SK-N-SH (cell line): ENCODE data around the gene SUV39H2. TPM values are rescaled to one million over a fixed set of nuclear protein-coding genes. Genes with fewer than 3 reads are reported as not detected.

Source experiments
- CTCF ChIA-PET: fragments of 300-600, 350-600 bp; formaldehyde crosslinking; extraction: SDS; loops from one replicate; lab custom pipeline; 2021; lab: Yijun Ruan, JAX
- POLR2A ChIA-PET: fragments of 350-600 bp; sonication (Branson Sonifier 250); formaldehyde crosslinking; extraction: SDS; loops from one replicate; lab custom pipeline; 2020; ENCODE audit warnings: antibody characterized with exemption, inconsistent platforms; lab: Yijun Ruan, JAX
- DNase-seq: peaks from one replicate; pipeline ENCODE4 v3.0.0; 2012
- H2AFZ ChIP-seq: fragments of 200-600 bp; sonication (generic); 2 replicates; pipeline ENCODE4 v1.8.1; 2016; ENCODE audit warnings: antibody characterized with exemption, mild to moderate bottlenecking, low read depth
- H3F3A ChIP-seq: fragments of 200-600 bp; sonication (generic); replicated peaks from 2 replicates; pipeline ENCODE3; 2016; ENCODE audit warnings: antibody characterized with exemption, mild to moderate bottlenecking; ENCODE audit not compliant: insufficient read depth
- H3K27ac ChIP-seq, 2 experiments: fragments of 200-500 bp in 1 of 2; fragments of 200-600 bp in 1 of 2; sonication (Bioruptor generic) in 1 of 2; sonication (generic), shearing (Covaris generic) in 1 of 2; 2 replicates each; pipeline versions ENCODE4 v1.5.1 to v1.6.1; 2014 to 2016; ENCODE audit warnings: low read depth in 2 of 2, inconsistent platforms in 1 of 2, low read length in 1 of 2, mild to moderate bottlenecking in 1 of 2, mixed read lengths in 1 of 2
- H3K27me3 ChIP-seq: fragments of 200-600 bp; sonication (generic), shearing (Covaris generic); 2 replicates; pipeline ENCODE4 v1.6.1; 2016; ENCODE audit warnings: mixed run types; ENCODE audit not compliant: insufficient read depth
- H3K36me3 ChIP-seq, 2 experiments: fragments of 200-500 bp in 1 of 2; fragments of 200-600 bp in 1 of 2; sonication (Bioruptor generic) in 1 of 2; sonication (generic) in 1 of 2; replicated peaks in 1 of 2; 2 replicates each; pipeline versions ENCODE3 to v1.5.1; 2014 to 2016; ENCODE audit warnings: low read length in 1 of 2, mild to moderate bottlenecking in 1 of 2; ENCODE audit not compliant: insufficient read depth in 2 of 2, control insufficient read depth in 1 of 2
- H3K4me1 ChIP-seq, 2 experiments: fragments of 200-500 bp in 1 of 2; fragments of 200-600 bp in 1 of 2; sonication (Bioruptor generic) in 1 of 2; sonication (generic), shearing (Covaris generic) in 1 of 2; 2 replicates each; pipeline versions ENCODE4 v1.5.1 to v1.6.1; 2014 to 2016; ENCODE audit warnings: low read depth in 1 of 2, low read length in 1 of 2, mixed run types in 1 of 2; ENCODE audit not compliant: insufficient read depth in 2 of 2, control insufficient read depth in 1 of 2
- H3K4me2 ChIP-seq: fragments of 200-600 bp; sonication (generic), shearing (Covaris generic); 2 replicates; pipeline ENCODE4 v1.6.1; 2017; ENCODE audit warnings: mixed run types
- H3K4me3 ChIP-seq, 2 experiments: fragments of 200-500 bp in 1 of 2; fragments of 200-600 bp in 1 of 2; sonication (Bioruptor generic) in 1 of 2; sonication (generic), shearing (Covaris generic) in 1 of 2; 2 replicates each; pipeline versions ENCODE4 v1.5.1 to v1.8.1; 2014 to 2016; ENCODE audit warnings: low read depth in 2 of 2, inconsistent platforms in 1 of 2, low read length in 1 of 2, mild to moderate bottlenecking in 1 of 2, mixed read lengths in 1 of 2, moderate library complexity in 1 of 2
- H3K79me2 ChIP-seq: fragments of 200-600 bp; sonication (generic); 2 replicates; pipeline ENCODE4 v1.8.1; 2017; ENCODE audit warnings: mild to moderate bottlenecking; ENCODE audit not compliant: insufficient read depth
- H3K9ac ChIP-seq: fragments of 200-600 bp; sonication (generic); 2 replicates; pipeline ENCODE4 v1.6.1; 2017; ENCODE audit warnings: mixed run types
- H3K9me2 ChIP-seq: fragments of 200-600 bp; sonication (generic); 2 replicates; pipeline ENCODE4 v1.6.1; 2017; ENCODE audit warnings: mixed run types
- H3K9me3 ChIP-seq: fragments of 200-600 bp; sonication (generic); 2 replicates; pipeline ENCODE4 v1.6.1; 2017; ENCODE audit warnings: mixed run types, mild to moderate bottlenecking, moderate library complexity
- H4K20me1 ChIP-seq: fragments of 200-600 bp; sonication (generic); 2 replicates; pipeline ENCODE4 v1.6.1; 2017; ENCODE audit warnings: mild to moderate bottlenecking, mixed run types; ENCODE audit not compliant: insufficient read depth
- GATA2 ChIP-seq: sonication (generic); formaldehyde crosslinking; IDR thresholded peaks from 2 replicates; pipeline ENCODE4 v1.5.0; 2020; ENCODE audit warnings: mild to moderate bottlenecking, missing genetic modification reagents
- MEF2A ChIP-seq: IDR thresholded peaks from 2 replicates; pipeline ENCODE4 v1.4.0; 2012; ENCODE audit warnings: low read depth, borderline replicate concordance
- PBX3 ChIP-seq: IDR thresholded peaks from 2 replicates; pipeline ENCODE4; 2012
- RCOR1 ChIP-seq: fragments of 150-350 bp; IDR thresholded peaks from 2 replicates; pipeline ENCODE4 v1.6.1; 2017; ENCODE audit warnings: antibody characterized with exemption, low read length
- SMC3 ChIP-seq: IDR thresholded peaks from 2 replicates; pipeline ENCODE4 v1.6.1; 2012; ENCODE audit warnings: low read depth, low read length, improper control_type of control experiment
- TAF1 ChIP-seq: IDR thresholded peaks from 2 replicates; pipeline ENCODE4 v1.6.1; 2012; ENCODE audit warnings: low read depth, mild to moderate bottlenecking, low read length, moderate library complexity, borderline replicate concordance
- WGBS: methylation state at CpG from one replicate; pipeline ENCODE4 v1.1.6; 2017; ENCODE audit warnings: low lambda C conversion rate; 5-methylcytosine and 5-hydroxymethylcytosine counted together
- polyA plus RNA-seq, 3 experiments: library from polyadenylated mRNA; depleted of rRNA; stranded (reverse); fragments of >200 nt; gene quantifications; 2 replicates each; pipeline ENCODE4 v1.2.3, GENCODE V29; 2012
- TF ChIP-seq, protein P1 (sequence below): IDR thresholded peaks from 2 replicates; pipeline ENCODE4 v1.6.1; 2012; ENCODE audit warnings: mild to moderate bottlenecking, low read depth, low read length, moderate library complexity
- TF ChIP-seq, protein P2 (sequence below): IDR thresholded peaks from 2 replicates; pipeline ENCODE4 v1.4.0; 2012; ENCODE audit warnings: low read depth

SUV39H2 gene
- polyA plus RNA-seq, 1 of the 3 experiments (the other 2 are of a cell fraction), result 4.6 TPM

- Histone ChIP-seq H3F3A (no peaks in the 10 kb centered on the region), H3K27me3 (no peaks in the 10 kb centered on the region), H3K4me1 (peaks cover 0 to 7% of the 10 kb centered on the region in 2 experiments; a peak in 1 of 4 replicates)
- no peak for DNase-seq
- no peak for TF ChIP-seq MEF2A
- TF ChIP-seq SMC3, result no peak
- TF ChIP-seq RCOR1, result no peak
- TF ChIP-seq PBX3, result no peak
- TF ChIP-seq GATA2 (CRISPR knock-in tag), result no peak
- no peak for TF ChIP-seq TAF1
- TF ChIP-seq, protein P1, sequence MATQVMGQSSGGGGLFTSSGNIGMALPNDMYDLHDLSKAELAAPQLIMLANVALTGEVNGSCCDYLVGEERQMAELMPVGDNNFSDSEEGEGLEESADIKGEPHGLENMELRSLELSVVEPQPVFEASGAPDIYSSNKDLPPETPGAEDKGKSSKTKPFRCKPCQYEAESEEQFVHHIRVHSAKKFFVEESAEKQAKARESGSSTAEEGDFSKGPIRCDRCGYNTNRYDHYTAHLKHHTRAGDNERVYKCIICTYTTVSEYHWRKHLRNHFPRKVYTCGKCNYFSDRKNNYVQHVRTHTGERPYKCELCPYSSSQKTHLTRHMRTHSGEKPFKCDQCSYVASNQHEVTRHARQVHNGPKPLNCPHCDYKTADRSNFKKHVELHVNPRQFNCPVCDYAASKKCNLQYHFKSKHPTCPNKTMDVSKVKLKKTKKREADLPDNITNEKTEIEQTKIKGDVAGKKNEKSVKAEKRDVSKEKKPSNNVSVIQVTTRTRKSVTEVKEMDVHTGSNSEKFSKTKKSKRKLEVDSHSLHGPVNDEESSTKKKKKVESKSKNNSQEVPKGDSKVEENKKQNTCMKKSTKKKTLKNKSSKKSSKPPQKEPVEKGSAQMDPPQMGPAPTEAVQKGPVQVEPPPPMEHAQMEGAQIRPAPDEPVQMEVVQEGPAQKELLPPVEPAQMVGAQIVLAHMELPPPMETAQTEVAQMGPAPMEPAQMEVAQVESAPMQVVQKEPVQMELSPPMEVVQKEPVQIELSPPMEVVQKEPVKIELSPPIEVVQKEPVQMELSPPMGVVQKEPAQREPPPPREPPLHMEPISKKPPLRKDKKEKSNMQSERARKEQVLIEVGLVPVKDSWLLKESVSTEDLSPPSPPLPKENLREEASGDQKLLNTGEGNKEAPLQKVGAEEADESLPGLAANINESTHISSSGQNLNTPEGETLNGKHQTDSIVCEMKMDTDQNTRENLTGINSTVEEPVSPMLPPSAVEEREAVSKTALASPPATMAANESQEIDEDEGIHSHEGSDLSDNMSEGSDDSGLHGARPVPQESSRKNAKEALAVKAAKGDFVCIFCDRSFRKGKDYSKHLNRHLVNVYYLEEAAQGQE, result no peak
- TF ChIP-seq, protein P2, sequence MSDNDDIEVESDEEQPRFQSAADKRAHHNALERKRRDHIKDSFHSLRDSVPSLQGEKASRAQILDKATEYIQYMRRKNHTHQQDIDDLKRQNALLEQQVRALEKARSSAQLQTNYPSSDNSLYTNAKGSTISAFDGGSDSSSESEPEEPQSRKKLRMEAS, result peak; percentile 53; the same call in 1 of the 2 replicates
- TF ChIP-seq, all 33 proteins: peak for 1
- Histone ChIP-seq H3K9me2 (no peaks in the 10 kb centered on the region), H3K4me3 (peak overlapping the region; percentile 76 to 99), H2AFZ (peak overlapping the region; percentile 90), H3K9ac (peak overlapping the region; percentile 70), H3K36me3 (peaks cover 21 to 22% of the 10 kb centered on the region in 2 experiments), H3K9me3 (no peaks in the 10 kb centered on the region), H4K20me1 (no peaks in the 10 kb centered on the region), H3K27ac (peak overlapping the region; percentile 63 to 93), H3K79me2 (peaks cover 39% of the 10 kb centered on the region), H3K4me2 (peak overlapping the region; percentile 85)
- ChIA-PET POLR2A (interaction anchor here (0.6 to 3.1 kb wide), 10 partner anchors 12 to 1981 kb away, joined by 3 to 36 read pairs (median 4); partner anchors contain the start of genes DCLRE1C, MEIG1, RSU1 and SUV39H2), CTCF (interaction anchor here (0.8 to 2.9 kb wide), 7 partner anchors 10 to 340 kb away, joined by 3 to 17 read pairs (median 5); no protein-coding TSS in a partner anchor)
- WGBS, result 25% methylated on average over 14 of the region's 14 CpGs
Measured at GRCh38 chr10:14837003-14837756, 41.5 kb upstream of the SUV39H2 start.
